GM06990 (cell line): Measurements from ENCODE around the gene CCDC57.

ENCODE experiments used
- DNase-seq: peaks from one replicate; pipeline ENCODE4 v3.0.0-alpha.2; 2011; ENCODE audit not compliant: insufficient read length; ENCODE audit errors: extremely low read depth
- H3K27me3 ChIP-seq: replicated peaks from 2 replicates; pipeline ENCODE4 v1.6.0; 2011; ENCODE audit warnings: low read length; ENCODE audit not compliant: control insufficient read depth, insufficient read depth
- H3K36me3 ChIP-seq: 2 replicates; pipeline ENCODE4 v1.5.1; 2011; ENCODE audit warnings: low read length; ENCODE audit not compliant: control insufficient read depth, insufficient read depth
- H3K4me3 ChIP-seq: replicated peaks from 2 replicates; pipeline ENCODE4 v1.5.1; 2011; ENCODE audit warnings: low read depth, mild to moderate bottlenecking, control low read depth, low read length
- TF ChIP-seq, protein P1 (sequence below): IDR thresholded peaks from 2 replicates; pipeline ENCODE4 v1.5.1; 2011; ENCODE audit warnings: low read length, control low read depth, mild to moderate bottlenecking, inconsistent platforms; ENCODE audit not compliant: insufficient read depth, poor library complexity, severe bottlenecking

CCDC57 gene

DNA sequence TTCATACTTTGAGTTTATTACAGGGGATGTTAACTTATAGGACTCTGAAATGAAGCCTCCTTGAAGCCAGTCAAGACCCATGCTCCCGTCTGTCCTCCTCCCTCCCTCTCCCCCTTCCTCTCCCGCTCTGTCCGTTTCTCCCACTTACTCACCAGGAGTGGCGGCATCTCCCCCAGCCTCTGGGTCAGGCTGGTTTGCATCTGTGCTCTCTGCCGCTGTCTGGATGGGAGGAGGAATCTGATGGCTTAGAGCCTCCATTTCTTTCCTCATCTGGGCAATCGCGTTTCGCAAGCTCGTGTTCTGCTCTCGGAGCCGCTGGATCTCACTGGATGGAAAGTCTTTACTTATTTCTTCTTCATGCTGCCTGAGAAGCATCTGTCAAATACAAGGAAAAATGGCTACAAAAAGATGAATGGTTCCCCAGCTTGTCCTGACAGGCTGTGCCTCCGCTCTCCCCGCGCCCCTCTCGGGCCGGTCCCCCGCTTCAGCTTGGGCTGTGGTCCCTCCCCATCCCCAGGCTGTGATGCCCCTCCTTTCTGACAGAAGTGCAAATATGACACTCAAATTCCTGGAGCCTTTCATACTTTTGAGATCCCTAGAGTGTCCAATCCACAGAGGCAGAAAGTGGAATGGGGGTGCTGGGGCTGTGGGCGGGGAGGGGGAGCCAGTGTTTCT is 40.0 kb downstream of the CCDC57 start:
- Histone ChIP-seq H3K36me3 (no peaks in the 10 kb centered on the region), H3K4me3 (no peak overlapping the region), H3K27me3 (no peaks in the 10 kb centered on the region)
- DNase-seq: no peak
- TF ChIP-seq, protein P1, sequence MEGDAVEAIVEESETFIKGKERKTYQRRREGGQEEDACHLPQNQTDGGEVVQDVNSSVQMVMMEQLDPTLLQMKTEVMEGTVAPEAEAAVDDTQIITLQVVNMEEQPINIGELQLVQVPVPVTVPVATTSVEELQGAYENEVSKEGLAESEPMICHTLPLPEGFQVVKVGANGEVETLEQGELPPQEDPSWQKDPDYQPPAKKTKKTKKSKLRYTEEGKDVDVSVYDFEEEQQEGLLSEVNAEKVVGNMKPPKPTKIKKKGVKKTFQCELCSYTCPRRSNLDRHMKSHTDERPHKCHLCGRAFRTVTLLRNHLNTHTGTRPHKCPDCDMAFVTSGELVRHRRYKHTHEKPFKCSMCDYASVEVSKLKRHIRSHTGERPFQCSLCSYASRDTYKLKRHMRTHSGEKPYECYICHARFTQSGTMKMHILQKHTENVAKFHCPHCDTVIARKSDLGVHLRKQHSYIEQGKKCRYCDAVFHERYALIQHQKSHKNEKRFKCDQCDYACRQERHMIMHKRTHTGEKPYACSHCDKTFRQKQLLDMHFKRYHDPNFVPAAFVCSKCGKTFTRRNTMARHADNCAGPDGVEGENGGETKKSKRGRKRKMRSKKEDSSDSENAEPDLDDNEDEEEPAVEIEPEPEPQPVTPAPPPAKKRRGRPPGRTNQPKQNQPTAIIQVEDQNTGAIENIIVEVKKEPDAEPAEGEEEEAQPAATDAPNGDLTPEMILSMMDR: no peak

DNA sequence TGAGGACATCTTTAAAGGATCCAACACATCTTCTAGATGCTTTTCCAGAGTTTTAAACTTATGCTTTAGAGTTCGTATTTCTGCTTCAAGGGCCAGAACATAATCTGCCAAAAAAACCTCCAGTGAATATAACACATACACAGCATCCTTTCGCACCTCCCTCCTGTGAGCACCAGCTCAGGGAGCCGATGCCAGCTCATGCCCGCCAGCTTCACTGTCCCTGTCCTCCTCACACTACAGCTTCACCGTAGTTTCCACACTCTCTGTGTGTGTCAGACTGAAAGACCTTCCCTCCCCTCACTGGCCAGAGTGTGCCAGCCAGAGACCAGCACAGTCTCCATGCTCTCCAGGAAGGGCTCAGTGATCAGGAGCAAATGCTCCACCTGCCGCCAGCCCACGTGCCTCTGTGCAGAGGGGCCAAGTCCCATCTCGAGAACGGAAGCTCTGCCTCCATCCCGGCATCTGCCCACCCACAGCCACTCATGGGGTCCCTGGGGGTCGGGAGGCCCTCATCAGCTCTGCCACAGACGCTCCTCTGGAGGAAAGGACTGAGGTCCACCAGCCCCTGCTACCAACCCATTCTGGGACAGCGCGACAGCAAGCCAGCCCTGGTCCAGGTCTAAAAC is 40.8 kb downstream of the CCDC57 start:
- DNase-seq: no peak
- Histone ChIP-seq H3K36me3 (no peaks in the 10 kb centered on the region), H3K4me3 (no peak overlapping the region), H3K27me3 (no peaks in the 10 kb centered on the region)
- TF ChIP-seq, protein P1: no peak

DNA sequence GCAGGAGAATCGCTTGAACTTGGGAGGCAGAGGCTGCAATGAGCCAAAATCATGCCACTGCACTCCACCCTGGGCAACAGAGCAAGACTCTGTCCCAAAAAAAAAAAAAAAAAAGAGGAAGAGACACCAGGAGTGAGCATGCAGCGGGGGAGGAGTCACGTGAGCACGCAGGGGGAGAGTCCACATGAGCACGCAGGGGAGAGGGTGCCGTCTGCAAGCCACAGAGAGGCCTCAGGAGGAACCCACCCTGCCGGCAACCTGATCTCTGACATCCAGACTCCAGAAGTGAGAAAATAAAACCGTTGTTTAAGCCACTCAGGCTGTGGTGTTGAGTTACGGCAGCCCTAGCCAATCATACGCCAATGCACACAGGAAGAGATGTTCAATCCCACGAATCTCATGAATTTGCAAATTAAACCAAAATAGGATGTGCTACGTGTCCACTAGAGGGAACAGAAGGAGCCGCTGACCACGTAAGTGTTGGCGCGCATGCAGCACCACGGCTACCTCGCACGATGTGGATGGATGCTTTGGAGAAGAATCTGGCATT is 42.2 kb downstream of the CCDC57 start:
- H3K4me3 ChIP-seq: no peak overlapping the region
- TF ChIP-seq, protein P1: no peak
- no peaks in the 10 kb centered on the region for H3K27me3 ChIP-seq
- H3K36me3 ChIP-seq: no peaks in the 10 kb centered on the region; the same call in 1 of the 2 replicates
- DNase-seq: no peak

DNA sequence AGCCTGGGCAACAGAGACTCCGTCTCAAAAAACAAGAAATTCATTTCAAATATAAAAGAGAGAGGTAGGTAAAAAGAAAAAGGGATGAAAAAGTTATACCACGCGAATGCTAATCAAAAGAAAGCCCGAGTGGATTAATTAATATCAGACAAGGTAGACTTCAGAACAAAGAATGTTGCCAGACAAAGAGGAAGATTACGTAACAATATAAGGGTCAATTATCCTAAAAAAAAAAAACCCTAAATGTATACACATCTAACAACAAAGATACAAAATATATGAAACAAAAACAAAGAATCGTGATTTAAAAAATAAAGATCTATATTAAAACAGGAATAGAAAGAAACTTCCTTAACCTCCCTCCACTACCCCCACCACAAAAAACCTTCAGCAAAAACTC is 44.1 kb downstream of the CCDC57 start:
- Histone ChIP-seq H3K36me3 (no peaks in the 10 kb centered on the region; the same call in 1 of the 2 replicates), H3K4me3 (no peak overlapping the region), H3K27me3 (no peaks in the 10 kb centered on the region)
- no peak for DNase-seq
- TF ChIP-seq, protein P1: no peak

DNA sequence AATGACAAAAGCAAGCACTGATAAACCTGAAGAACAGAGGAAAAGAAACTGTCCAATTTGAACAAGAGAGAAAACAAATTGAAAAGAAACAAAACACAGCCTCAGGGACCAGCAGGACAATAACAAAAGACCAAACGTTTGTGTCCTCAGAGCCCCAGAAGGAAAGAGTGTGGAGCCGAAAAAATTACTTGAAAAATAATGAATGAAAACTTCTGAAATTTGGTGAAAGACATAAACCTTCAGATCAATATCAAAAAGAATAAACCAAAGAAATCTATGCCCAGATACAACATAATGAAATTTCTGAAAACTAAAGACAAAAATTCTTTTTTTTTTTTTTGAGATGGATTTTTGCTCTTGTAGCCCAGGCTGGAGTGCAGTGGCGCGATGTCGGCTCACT is 45.6 kb downstream of the CCDC57 start:
- Histone ChIP-seq H3K27me3 (no peaks in the 10 kb centered on the region), H3K36me3 (no peaks in the 10 kb centered on the region; the same call in 1 of the 2 replicates), H3K4me3 (no peak overlapping the region)
- TF ChIP-seq, protein P1: no peak
- no peak for DNase-seq
